Spleen (tissue), 11 donors: ENCODE results near the gene RGPD6. TPM values are rescaled to one million over a fixed set of nuclear protein-coding genes. Genes with fewer than 3 reads are reported as not detected.
"Not testable (repeated sequence)": the region's sequence is repeated elsewhere in the genome, so short reads cannot be mapped to it uniquely, and the experiment has no call there.

Experiments used
- DNase-seq: peaks from one replicate; pipeline ENCODE4 v3.0.0-alpha.2; 2020
- H3K27ac ChIP-seq, 8 donors: fragments of 200-600 bp; sonication (generic) in 7 of 8; 1 replicate in 4 of 8; 2 replicates in 4 of 8; pipeline versions ENCODE4 v1.5.0 to v1.8.0; 2016 to 2021; ENCODE audit warnings: inconsistent platforms in 4 of 8, mild to moderate bottlenecking in 4 of 8, moderate library complexity in 1 of 8
- H3K27me3 ChIP-seq, 7 donors: fragments of 200-600 bp; sonication (generic) in 6 of 7; replicated peaks in 1 of 7; 1 replicate in 4 of 7; 2 replicates in 3 of 7; pipeline versions ENCODE4 v1.5.0 to v1.8.0; 2016 to 2021; ENCODE audit warnings: inconsistent platforms in 3 of 7, mild to moderate bottlenecking in 1 of 7
- H3K36me3 ChIP-seq, 6 donors: fragments of 200-600 bp; sonication (generic) in 5 of 6; 1 replicate in 4 of 6; 2 replicates in 2 of 6; pipeline versions ENCODE4 v1.5.0 to v1.8.0; 2016 to 2021; ENCODE audit warnings: inconsistent platforms in 2 of 6
- H3K4me1 ChIP-seq, 6 donors: fragments of 200-600 bp; sonication (generic) in 5 of 6; 1 replicate in 3 of 6; 2 replicates in 3 of 6; pipeline versions ENCODE4 v1.5.0 to v1.8.0; 2016 to 2021; ENCODE audit warnings: inconsistent platforms in 3 of 6
- H3K4me3 ChIP-seq, 8 donors: fragments of 200-600 bp; sonication (generic) in 7 of 8; 1 replicate in 4 of 8; 2 replicates in 4 of 8; pipeline versions ENCODE4 v1.5.0 to v1.8.0; 2016 to 2021; ENCODE audit warnings: inconsistent platforms in 4 of 8, mild to moderate bottlenecking in 4 of 8, moderate library complexity in 2 of 8
- H3K9me3 ChIP-seq, 8 donors: fragments of 200-600 bp; sonication (generic) in 7 of 8; 1 replicate in 4 of 8; 2 replicates in 4 of 8; pipeline versions ENCODE4 v1.5.0 to v1.8.0; 2016 to 2021; ENCODE audit warnings: inconsistent platforms in 4 of 8
- WGBS, 5 donors: extraction: QIAGEN DNeasy Blood & Tissue Kit in 3 of 5; methylation state at CpG; one replicate each; pipeline versions ENCODE4 v1.1.5 to v1.1.7; 2013 to 2018; 5-methylcytosine and 5-hydroxymethylcytosine counted together
- intact Hi-C: fragments of 100-400 bp; cut with DNase I; formaldehyde crosslinking; loops from one replicate; pipeline ENCODE4 v1.15.0; 2023; ENCODE audit warnings: low total_unique reads
- polyA plus RNA-seq, 3 donors: library from polyadenylated mRNA; stranded (reverse); fragments of 200-250 nt; gene quantifications; one replicate each; pipeline ENCODE4 v1.2.1, GENCODE V29; 2013
- total RNA-seq, 7 donors: library from RNA; depleted of rRNA in 3 of 7; stranded (reverse); fragments of >200 nt in 3 of 7; fragmentation: NEBNext Ultra II Directional in 4 of 7; extraction: Animal tissue kit (Norgen Biotek cat#: 25700) in 4 of 7; gene quantifications; one replicate each; pipeline versions ENCODE4 v1.1.0 to v1.2.1, GENCODE V29; 2016 to 2021
- donor health status: healthy with polysubstance abuse.
- donor health status: DM: no; HTN: no; CAD: no; lungs with moderate emphysema.
- donor health status: DM: no; HTN: no; CAD: no.
- donor health status: Bipolar disorder and iron deficiency.
- donor health status: healthy.
- donor health status: DM: no; HTN: no; CAD: no.
- donor health status: DM: yes; HTN: yes; CAD: no.

The RGPD6 gene
- total and polyA plus RNA-seq, 10 donors, result 1.6 to 66.0 (median 37.7) TPM

DNA sequence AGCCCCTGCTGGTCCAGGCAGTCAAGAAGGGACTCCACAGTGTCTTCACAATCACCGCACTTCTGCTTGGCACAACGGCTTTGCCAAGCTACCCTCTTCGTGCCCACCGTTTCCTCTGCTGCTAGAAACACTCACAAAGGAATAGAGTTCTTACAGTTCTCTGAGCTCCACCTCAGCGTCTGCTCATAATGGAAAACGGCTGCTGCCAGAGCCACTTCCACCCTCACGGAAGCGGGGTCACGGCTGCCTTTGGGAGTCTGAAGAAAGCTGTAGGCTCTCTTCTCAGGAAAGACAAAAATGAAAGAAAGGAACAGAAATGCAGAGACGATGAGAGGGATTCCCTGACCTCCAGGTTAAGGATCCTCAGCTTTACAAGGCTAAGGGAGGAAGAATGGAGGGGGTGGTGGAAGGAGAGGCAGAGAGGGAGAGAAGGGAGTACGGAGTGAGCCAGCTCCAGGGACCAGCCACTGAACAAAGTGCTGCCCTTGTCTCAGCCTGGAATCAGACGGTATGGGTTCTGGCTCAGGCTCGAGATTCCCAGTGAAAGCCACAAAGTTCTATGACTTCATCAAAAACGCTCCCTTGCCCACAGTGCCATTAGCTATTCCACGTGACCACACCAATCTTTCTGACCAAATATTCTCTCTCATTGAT lies 12.8 kb upstream of the RGPD6 start:
- H3K4me3 ChIP-seq, H3K4me1 ChIP-seq, H3K27ac ChIP-seq, intact Hi-C loops, H3K36me3 ChIP-seq, H3K27me3 ChIP-seq, DNase-seq, H3K9me3 ChIP-seq: not testable (repeated sequence)
- WGBS, 5 donors, result no CpG with 5 or more reads among the region's 15 CpGs

DNA sequence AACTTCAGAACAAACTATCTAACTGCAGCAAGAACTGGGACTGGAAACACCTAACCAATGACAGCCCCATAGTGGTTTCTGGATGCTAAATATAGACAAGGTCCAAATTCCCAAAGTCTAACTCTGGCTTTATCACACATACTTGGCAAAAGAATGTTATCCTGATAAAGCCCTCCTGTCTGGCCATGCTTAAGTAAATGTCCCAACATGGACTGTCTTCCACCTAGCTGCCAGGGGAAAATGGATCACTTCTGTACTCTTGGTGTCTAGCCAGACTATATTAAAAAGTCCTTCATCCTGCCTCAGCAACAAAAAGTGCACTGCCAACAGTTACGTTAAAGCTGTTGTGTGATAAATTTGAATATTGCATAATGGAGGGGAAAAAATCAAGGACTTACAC lies 11.5 kb upstream of the RGPD6 start:
- H3K36me3 ChIP-seq, H3K4me1 ChIP-seq, H3K27me3 ChIP-seq, intact Hi-C loops, H3K4me3 ChIP-seq, DNase-seq, H3K9me3 ChIP-seq, H3K27ac ChIP-seq: not testable (repeated sequence)
- no CpG with 5 or more reads among the region's 1 CpG for WGBS, 5 donors

DNA sequence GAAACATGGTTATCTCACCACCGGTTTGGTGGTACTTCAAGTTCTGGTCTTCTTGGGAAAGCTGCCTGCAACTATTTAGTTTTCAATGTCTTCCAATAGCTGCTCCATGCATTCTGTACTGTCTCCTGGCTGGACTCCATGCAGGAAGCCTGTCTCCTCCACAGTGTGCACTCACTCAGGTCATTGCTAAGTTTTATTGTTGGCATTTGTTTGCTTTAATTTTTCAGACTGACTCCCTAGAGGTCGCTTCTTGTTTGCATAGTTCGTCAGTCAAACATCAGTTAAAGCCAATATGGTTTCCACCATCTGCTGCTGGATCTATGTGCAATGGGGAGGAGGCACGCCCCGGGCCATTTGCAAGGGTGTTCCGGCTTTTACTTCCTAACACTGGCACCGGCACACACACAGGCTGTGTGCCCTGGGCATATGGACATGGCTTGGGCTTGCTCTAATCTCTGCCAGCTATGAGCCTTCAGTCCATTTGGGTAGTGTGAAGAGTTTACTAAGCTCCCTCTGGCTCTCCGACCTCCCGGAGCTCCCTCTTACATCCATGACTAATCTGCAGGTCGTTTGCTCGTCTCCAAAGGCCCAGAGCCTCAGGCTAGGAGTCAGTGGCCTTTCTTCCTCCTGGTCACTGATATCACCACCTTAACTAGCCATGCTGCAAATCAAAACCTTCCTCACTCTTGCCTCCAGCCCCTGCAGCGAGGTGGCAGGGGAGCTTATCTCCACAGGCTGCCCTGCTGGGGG lies 2.4 kb upstream of the RGPD6 start:
- intact Hi-C loops, H3K27ac ChIP-seq, H3K36me3 ChIP-seq, H3K9me3 ChIP-seq, H3K27me3 ChIP-seq, DNase-seq, H3K4me3 ChIP-seq, H3K4me1 ChIP-seq: not testable (repeated sequence)
- no CpG with 5 or more reads among the region's 12 CpGs for WGBS, 5 donors

DNA sequence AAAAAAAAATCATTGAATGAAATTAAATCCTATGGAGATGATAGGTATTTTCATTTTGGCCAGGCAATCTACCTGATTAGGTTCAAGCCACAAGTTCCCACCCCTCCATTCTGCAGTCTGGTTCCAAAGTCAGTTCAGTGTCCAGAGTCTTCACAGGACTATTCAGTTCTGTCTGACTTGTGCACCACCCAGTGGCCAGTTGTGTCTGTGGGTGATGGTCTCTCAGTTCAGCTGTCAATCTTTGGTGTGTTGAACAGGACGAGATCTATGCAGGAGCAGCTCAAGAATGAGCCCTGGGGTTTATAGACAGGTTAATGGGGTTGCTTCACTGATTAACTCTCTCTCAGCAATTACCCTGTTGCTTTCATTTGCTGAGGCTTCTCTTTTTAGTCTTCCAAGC lies 1.4 kb upstream of the RGPD6 start:
- intact Hi-C loops, DNase-seq, H3K4me3 ChIP-seq, H3K9me3 ChIP-seq, H3K4me1 ChIP-seq, H3K36me3 ChIP-seq, H3K27me3 ChIP-seq, H3K27ac ChIP-seq: not testable (repeated sequence)
- no CpG with 5 or more reads among the region's 1 CpG for WGBS, 5 donors

DNA sequence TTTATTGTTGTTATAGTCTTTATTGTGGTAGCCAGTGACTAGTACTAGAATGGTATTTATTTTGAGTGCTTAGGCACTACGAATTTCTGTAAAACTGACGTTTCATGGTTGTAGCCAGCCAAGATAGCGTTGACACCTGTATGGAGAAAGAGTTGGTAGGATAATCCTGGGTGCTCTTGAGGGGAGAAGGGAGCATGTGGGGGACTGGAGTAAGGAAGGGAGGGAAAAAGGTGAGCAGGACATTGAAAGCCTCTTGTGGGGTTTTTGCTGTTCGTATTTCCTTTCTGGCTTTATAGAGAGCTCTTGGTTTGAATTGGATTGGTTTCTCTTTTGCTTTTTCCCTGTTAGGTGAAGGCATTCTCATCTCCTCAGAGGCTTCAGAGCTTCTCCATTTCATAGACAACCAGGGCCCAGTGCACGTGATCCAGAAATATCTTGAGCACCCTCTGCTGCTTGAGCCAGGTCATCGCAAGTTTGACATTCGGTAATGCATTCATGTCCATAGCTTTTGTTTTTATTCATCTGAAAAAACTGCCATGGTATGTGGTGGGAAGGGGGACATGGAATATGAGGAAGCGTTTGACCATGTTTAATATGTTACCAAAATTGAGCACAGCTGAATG lies 77.2 kb downstream of the RGPD6 start:
- H3K4me3 ChIP-seq, H3K4me1 ChIP-seq, H3K9me3 ChIP-seq, intact Hi-C loops, DNase-seq, H3K36me3 ChIP-seq, H3K27ac ChIP-seq, H3K27me3 ChIP-seq: not testable (repeated sequence)
- WGBS, 5 donors, result no CpG with 5 or more reads among the region's 8 CpGs

DNA sequence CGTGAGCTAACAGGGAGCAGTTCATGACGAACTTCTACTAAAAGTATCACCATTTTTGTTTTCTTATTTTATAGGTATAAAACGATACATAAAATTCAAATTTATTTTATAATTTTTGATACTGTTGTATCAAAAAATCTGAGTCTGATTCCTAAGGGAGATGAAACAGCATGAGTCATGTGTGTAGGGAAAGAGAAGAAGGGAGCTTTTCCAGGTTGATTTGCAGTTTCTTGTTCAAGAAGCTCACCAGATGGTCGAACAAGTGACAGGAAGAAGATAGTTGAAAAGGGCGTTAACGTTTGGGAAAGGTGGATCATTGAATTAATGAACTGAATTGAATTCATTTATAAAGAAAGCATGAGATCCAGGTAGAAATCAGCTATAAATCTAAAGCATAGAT lies 81.0 kb downstream of the RGPD6 start:
- H3K36me3 ChIP-seq, H3K4me1 ChIP-seq, H3K4me3 ChIP-seq, H3K9me3 ChIP-seq, intact Hi-C loops, H3K27me3 ChIP-seq, H3K27ac ChIP-seq, DNase-seq: not testable (repeated sequence)
- WGBS, 5 donors, result no CpG with 5 or more reads among the region's 6 CpGs

DNA sequence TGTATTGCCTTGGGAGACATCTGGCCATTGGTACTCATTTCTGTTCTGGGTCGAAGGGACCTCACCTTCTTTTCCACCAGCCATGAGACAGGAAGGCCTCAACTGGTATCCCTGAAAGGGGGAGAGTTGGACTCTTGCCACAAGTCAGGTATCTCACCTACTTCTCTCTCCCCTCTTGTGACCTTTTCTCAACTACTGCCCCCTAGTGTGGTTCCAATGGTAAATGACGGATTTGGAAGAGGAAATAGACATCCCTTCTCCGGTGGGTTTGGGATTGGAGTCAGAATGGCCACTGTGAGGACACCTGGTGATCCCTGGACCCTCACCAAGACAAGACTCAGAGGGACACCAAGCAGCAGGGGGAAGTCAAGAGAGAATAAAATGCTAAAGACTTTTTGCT lies 82.5 kb downstream of the RGPD6 start:
- H3K4me1 ChIP-seq, H3K27ac ChIP-seq, H3K4me3 ChIP-seq, intact Hi-C loops, H3K36me3 ChIP-seq, H3K9me3 ChIP-seq, H3K27me3 ChIP-seq, DNase-seq: not testable (repeated sequence)
- WGBS, 5 donors, result no CpG with 5 or more reads among the region's 3 CpGs

DNA sequence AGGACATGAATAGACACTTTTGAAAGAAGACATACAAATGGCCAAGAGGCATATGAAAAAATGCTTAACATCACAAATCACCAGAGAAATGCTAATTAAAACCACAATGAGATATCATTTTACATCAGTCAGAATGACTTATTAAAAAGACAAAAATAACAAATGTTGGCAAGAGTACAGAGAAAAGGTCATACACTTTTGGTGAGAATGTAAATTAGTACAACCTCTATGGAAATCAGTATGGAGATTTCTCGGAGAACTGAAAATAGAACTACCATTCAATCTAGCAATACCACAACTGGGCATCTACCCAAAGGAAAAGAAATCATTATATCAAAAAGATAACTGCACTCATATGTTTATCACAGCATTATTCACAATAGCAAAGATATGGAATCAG lies 88.0 kb downstream of the RGPD6 start:
- H3K9me3 ChIP-seq, H3K27ac ChIP-seq, H3K36me3 ChIP-seq, H3K4me3 ChIP-seq, H3K4me1 ChIP-seq, DNase-seq, intact Hi-C loops, H3K27me3 ChIP-seq: not testable (repeated sequence)
- WGBS, 5 donors, result no CpG with 5 or more reads among the region's 1 CpG

DNA sequence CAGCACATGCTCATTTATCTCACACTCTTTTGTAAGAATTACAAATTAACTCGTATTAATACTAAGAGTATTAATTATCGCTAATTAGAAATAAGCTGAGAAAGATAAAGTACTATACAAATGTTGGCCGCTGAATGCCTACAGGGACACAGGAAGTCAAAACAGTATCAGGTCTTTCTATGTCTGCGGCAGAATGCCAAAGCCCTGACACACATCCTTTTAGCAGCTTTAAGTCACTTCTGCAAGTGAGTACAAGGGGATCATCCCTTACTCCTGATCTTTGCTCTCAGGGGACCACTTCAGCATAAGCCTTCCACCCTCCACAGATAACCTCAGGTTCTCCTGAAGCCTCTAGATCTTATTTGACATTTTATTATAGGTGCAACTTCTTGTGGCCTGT lies 94.3 kb downstream of the RGPD6 start:
- H3K4me1 ChIP-seq, DNase-seq, H3K4me3 ChIP-seq, H3K27me3 ChIP-seq, H3K27ac ChIP-seq, intact Hi-C loops, H3K36me3 ChIP-seq, H3K9me3 ChIP-seq: not testable (repeated sequence)
- no CpG with 5 or more reads among the region's 4 CpGs for WGBS, 5 donors

DNA sequence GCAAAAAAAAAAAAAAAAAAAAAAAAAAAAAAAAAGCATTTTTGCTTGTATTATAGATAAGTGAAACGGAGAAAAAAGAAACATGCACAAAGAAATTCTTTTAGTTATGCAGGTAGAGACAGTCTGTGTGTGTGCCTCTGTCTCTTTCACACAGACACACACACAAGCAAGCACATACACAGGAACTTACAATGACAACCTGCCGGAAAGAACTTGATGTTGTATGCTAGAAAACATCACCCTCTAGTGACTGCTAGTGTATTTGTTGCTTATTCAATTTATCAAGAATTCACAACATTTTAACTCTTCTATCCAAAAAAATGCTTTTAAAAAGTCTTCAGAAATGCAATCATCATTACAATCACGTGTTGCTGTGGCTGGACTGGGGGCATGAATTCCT lies 95.8 kb downstream of the RGPD6 start:
- no CpG with 5 or more reads among the region's 3 CpGs for WGBS, 5 donors
- H3K27me3 ChIP-seq, H3K4me3 ChIP-seq, H3K27ac ChIP-seq, DNase-seq, H3K9me3 ChIP-seq, intact Hi-C loops, H3K36me3 ChIP-seq, H3K4me1 ChIP-seq: not testable (repeated sequence)

DNA sequence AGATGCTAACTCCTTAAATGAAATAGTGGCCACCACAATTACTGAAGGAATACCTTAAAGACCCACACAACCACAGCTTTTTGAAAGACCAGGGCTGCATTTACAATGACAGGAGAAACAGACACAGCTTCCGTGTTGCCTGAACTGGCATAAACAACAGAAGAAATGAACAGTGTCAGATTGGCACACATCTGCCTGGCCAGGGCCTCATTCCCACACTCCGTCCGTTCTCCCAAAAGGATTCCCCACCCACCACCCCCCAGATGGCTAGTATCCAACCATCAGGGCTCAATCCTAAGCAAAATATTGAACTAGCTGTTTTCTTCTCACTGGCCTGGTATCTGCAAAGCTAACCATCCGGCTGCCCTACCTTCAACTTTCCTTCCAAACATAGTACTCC lies 96.9 kb downstream of the RGPD6 start:
- H3K4me1 ChIP-seq, H3K9me3 ChIP-seq, intact Hi-C loops, H3K27me3 ChIP-seq, H3K36me3 ChIP-seq, DNase-seq, H3K4me3 ChIP-seq, H3K27ac ChIP-seq: not testable (repeated sequence)
- WGBS, 5 donors, result no CpG with 5 or more reads among the region's 4 CpGs
